K562 treated with DMSO at 1 percent for 48 hours (cell line): Measurements from ENCODE around the gene MARCHF5. TPM values are rescaled to one million over a fixed set of nuclear protein-coding genes. Genes with fewer than 3 reads are reported as not detected.

Source experiments
- total RNA-seq: library from RNA; unstranded; fragments of 300-600 nt; gene quantifications from 2 replicates; pipeline ENCODE4 v1.2.3, GENCODE V29; 2022; ENCODE audit warnings: low replicate concordance; ENCODE audit errors: extremely low read depth

MARCHF5 gene, protein sequence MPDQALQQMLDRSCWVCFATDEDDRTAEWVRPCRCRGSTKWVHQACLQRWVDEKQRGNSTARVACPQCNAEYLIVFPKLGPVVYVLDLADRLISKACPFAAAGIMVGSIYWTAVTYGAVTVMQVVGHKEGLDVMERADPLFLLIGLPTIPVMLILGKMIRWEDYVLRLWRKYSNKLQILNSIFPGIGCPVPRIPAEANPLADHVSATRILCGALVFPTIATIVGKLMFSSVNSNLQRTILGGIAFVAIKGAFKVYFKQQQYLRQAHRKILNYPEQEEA
- not detected in 2 replicates for total RNA-seq

DNA sequence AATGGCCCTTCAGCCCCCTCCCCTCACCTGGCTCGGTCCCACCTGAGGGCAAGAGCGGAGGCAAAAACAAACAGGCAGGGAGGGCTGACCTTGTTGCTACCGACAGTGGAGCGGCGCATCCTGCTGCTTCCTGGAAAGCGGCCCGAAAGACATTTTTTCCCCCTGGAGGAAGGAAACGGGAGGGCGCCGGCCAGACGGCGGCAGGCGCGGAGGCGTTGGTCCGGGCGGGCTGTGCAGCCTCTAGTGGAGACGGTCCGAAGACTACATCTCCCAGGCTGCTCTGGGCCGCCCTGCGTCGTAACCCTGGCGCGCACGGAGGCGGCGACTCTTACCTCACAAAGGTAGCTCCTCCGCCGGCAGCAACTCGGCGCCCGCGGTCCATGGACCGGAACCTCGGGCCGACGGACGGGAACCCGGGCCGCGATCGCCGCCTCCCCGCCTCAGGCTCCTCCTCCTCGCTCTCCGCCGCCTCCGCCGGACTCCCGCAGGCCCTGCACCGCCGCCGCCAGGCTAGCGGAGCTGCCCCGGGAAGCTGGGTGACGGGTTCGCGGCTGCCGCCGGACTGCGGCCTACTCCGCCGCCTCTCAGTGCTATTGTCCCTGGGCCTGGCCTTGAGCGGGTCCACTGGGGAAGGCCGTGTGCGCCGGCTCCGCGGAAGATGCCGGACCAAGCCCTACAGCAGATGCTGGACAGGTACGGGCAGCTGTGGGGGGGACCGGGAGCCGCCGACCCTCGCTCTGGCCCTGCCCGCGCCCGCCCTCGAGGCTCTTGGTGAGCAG lies at the start of gene MARCHF5, which contains the start of gene CPEB3:
MARCHF5 (plus strand) TSS at position 331 of the 779 bp plus-strand sequence; CDS start at position 659, 328 bp downstream.
CPEB3 (minus strand) TSS at position 242 of the 779 bp plus-strand sequence. CDS start 50,728 bp downstream, outside the sequence.

Other genes starting within 250 kb of the MARCHF5 start
- not detected in 2 replicates for gene CPEB3, start 89 bp upstream of the MARCHF5 start, total RNA-seq